ENCODE results near the gene GK.

GK gene

DNA sequence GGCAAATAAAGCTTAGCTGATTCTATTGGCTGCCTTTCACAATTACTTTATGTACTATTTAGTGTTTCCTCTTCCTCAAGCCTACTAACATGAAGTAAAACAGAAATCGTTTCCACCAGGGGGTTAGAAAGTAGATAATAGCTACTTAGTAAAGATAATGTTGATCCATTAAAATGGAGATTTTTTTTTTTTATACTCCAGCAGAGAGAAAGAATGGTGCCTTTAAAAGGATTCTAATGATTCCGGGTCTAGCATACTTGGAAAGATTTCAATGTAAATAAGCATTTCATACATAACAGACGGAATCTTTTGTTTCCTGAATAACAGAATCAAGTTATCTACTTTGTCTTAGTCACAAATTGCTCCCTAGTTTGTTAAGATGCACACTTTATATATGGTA lies 37.1 kb downstream of the GK start:
- Histone ChIP-seq H4K20me1 (no peaks in the 10 kb centered on the region), H3K4me1 (no peaks in the 10 kb centered on the region), H3K4me3 (no peak overlapping the region), H3K27me3 (no peaks in the 10 kb centered on the region), H3K9me3 (no peaks in the 10 kb centered on the region), H3K4me2 (no peak overlapping the region), H3K36me3 (0 out of 2 replicates have a peak, but pooled peaks cover 4% of the 10 kb centered on the region), H3K27ac (no peak overlapping the region), H3K9ac (no peak overlapping the region)
- no peak for TF ChIP-seq Cebpa-rat (IDR thresholded peaks at IDR 0.05)

DNA sequence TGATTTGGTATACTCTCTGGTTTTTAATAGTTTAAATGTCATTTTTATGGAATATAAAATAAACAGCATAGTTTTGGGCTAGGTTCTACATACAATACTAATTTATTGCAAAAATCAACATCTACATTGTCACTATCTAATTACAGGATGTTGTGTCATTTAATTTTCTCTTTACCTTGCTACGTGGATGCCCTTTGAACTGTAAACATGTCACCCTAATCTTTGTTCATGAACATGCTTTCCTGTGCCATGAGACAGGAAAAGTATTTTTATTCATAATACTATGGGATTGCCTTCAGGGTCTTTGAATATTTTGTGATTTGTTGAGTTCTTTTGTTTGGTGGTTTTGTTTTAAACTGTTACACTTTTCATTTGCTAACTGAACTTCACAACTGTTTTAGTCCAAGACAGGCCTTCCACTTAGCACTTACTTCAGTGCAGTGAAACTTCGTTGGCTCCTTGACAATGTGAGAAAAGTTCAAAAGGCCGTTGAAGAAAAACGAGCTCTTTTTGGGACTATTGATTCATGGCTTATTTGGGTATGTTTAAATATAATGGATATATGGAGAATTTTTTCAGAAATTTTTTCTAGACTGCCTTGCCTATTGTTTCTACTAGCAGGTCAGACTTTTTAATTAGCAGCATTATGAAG lies 40.9 kb downstream of the GK start:
- Histone ChIP-seq H3K4me2 (no peak overlapping the region), H3K36me3 (0 out of 2 replicates have a peak, but pooled peaks cover 5% of the 10 kb centered on the region), H4K20me1 (no peaks in the 10 kb centered on the region), H3K27ac (no peak overlapping the region), H3K4me1 (no peaks in the 10 kb centered on the region), H3K4me3 (no peak overlapping the region), H3K9me3 (no peaks in the 10 kb centered on the region), H3K27me3 (no peaks in the 10 kb centered on the region), H3K9ac (no peak overlapping the region)
- no peak for TF ChIP-seq Cebpa-rat (IDR thresholded peaks at IDR 0.05)

DNA sequence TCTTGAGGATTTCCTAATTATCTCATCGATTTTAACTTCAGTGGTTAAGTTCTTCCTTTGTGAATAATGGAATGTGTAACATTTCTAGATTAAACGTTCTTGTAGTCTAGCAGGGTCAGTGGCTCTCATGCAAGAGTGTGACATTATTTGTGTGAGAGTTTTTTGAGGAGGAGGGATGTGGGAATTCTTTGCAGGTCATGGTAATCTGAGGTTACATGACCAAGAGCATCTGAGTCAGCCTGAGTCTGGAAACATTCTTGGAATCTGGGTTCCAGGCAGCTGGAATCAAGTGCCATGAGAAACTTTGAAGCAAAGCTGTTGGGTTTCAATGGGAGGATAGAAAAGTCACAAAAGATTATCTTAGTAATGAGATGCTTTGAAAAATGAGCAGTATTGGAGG lies 49.5 kb downstream of the GK start:
- Histone ChIP-seq H3K4me3 (no peak overlapping the region), H3K27ac (no peak overlapping the region), H3K4me2 (no peak overlapping the region), H3K36me3 (no peaks in the 10 kb centered on the region; the same call in 1 of the 2 replicates), H3K9ac (no peak overlapping the region), H4K20me1 (no peaks in the 10 kb centered on the region), H3K4me1 (no peaks in the 10 kb centered on the region), H3K27me3 (no peaks in the 10 kb centered on the region), H3K9me3 (no peaks in the 10 kb centered on the region)
- TF ChIP-seq Cebpa-rat (IDR thresholded peaks at IDR 0.05), result no peak

DNA sequence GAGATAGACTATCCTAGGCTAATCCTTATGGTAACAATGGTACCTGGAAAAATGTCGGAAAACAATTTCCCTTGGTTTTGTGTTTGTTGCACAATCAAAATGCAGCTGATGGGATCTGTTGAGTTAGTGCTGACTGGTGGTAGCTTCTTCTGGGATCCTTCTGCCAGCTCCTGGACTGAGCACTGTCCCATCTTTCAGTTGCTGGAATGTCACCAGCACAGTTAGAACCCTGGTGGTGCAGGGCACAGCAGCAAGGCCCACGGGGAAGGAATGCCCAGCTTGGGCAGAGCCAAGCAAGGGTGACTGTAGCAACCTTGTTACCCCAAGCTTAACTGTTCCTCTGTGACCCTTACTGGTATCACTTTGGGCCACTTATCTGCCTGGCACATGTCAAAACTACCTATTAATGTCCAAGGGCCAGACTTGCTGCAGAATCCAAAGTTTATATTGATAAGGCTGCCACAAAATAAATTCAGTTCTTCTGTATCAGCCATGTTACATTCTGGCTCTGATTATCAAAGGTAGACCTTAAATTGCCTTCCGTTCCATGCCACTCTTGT lies 53.1 kb downstream of the GK start:
- no peak overlapping the region for H3K4me2 ChIP-seq
- H3K9me3 ChIP-seq, result no peaks in the 10 kb centered on the region
- no peak overlapping the region for H3K27ac ChIP-seq
- no peak overlapping the region for H3K4me3 ChIP-seq
- H3K27me3 ChIP-seq, result no peaks in the 10 kb centered on the region
- no peak overlapping the region for H3K9ac ChIP-seq
- peaks cover 9% of the 10 kb centered on the region for H3K36me3 ChIP-seq
- no peak for TF ChIP-seq Cebpa-rat (IDR thresholded peaks at IDR 0.05)
- no peaks in the 10 kb centered on the region for H3K4me1 ChIP-seq
- H4K20me1 ChIP-seq, result no peaks in the 10 kb centered on the region

DNA sequence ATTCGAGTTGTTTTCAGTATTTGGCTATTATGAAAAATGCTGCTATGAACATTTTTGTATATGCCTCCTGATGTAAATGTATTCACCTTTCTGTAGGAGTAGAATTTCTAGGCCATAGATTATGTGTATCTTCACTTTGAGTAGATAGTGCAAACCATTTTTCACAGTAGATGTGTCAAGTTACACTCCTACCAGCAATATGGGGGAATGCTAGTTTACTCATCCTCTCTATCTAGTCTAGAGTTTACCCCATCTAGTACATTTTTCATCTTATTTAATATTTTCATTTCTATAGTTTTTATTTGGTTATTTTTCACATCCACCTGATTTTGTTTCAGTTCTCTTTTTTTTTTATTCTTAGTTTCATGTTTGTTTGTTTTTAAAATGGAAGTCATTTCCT lies 59.0 kb downstream of the GK start:
- no peaks in the 10 kb centered on the region for H3K9me3 ChIP-seq
- H3K4me3 ChIP-seq, result no peak overlapping the region
- H4K20me1 ChIP-seq, result no peaks in the 10 kb centered on the region
- H3K9ac ChIP-seq, result no peak overlapping the region
- no peak overlapping the region for H3K4me2 ChIP-seq
- H3K4me1 ChIP-seq, result peaks cover 19% of the 10 kb centered on the region
- no peak overlapping the region for H3K27ac ChIP-seq
- no peaks in the 10 kb centered on the region for H3K27me3 ChIP-seq
- TF ChIP-seq Cebpa-rat (IDR thresholded peaks at IDR 0.05), result no peak
- H3K36me3 ChIP-seq, result peaks cover 13% of the 10 kb centered on the region

DNA sequence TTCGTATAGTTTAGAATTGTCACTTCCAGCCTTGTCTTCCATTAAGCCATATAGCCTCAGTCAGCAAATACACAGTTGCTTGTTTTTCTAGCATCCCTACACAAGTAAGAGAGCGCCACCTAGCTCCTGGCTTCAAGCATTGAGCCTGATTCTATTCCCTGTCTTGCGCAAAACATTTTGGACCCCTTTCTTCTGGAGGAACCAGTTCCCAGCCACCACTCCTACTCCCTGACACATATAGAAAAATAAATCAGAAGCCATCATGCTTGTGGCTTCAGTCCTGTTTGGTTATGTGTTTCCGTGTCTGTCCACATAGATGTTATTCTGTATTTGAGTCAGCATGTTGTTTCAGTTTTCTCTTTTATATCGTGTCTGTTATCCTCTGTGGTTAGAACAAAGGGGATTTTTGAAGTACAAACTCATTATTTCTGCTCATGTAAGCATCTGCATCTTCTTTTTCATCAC lies 59.9 kb downstream of the GK start:
- Histone ChIP-seq H3K9me3 (no peaks in the 10 kb centered on the region), H3K4me2 (peak overlapping the region; percentile 3; the same call in 1 of the 2 replicates), H4K20me1 (no peaks in the 10 kb centered on the region), H3K4me3 (no peak overlapping the region), H3K27ac (no peak overlapping the region), H3K9ac (no peak overlapping the region), H3K4me1 (peaks cover 19% of the 10 kb centered on the region), H3K36me3 (peaks cover 13% of the 10 kb centered on the region), H3K27me3 (no peaks in the 10 kb centered on the region)
- TF ChIP-seq Cebpa-rat (IDR thresholded peaks at IDR 0.05), result 0 out of 2 replicates have a peak, but pooled peaks have one; percentile 35

DNA sequence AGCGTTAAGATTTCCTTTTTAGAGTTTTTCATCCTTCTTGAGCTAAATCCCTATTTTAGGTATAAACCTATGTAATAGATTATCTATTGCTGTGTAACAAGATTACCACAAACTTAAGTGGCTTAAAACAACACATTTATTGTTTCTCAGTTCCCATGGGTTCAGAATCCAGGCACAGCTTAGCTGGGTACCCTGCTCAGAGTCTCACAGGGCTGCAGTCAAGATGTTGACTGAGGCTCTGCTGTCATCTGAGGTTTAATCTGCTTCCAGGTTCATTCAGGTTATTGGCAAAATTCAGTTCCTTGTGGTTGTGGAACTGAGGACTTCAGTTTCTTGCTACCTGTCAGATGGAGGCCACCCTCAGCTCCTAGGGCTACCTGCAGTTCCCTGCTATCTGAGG lies 60.9 kb downstream of the GK start:
- H3K9ac ChIP-seq, result no peak overlapping the region
- H3K36me3 ChIP-seq, result peaks cover 11% of the 10 kb centered on the region
- no peak for TF ChIP-seq Cebpa-rat (IDR thresholded peaks at IDR 0.05)
- no peaks in the 10 kb centered on the region for H3K27me3 ChIP-seq
- peak overlapping the region; percentile 3; the same call in 1 of the 2 replicates for H3K4me2 ChIP-seq
- H3K4me3 ChIP-seq, result no peak overlapping the region
- peaks cover 19% of the 10 kb centered on the region for H3K4me1 ChIP-seq
- no peaks in the 10 kb centered on the region for H3K9me3 ChIP-seq
- H4K20me1 ChIP-seq, result no peaks in the 10 kb centered on the region
- H3K27ac ChIP-seq, result no peak overlapping the region

DNA sequence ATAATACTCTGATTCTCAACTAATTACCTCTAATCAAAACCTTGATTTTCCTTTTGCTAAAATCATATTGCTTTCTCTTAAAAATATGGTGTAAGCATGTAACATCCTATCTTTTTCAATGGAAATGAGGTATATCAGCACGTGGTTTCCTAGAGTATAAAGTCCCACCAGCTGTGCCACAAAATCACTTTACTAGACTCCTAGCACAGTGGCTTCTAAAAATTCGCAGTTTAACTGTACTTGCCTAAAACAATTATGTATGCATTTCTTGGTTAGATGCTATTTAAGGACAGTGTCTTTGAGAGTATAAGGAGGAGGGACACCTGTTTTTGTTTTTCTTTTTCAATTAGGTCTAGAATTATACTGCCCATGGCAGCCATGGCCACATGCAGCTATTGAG lies 62.8 kb downstream of the GK start:
- Histone ChIP-seq H3K9me3 (no peaks in the 10 kb centered on the region), H3K4me2 (no peak overlapping the region), H3K27ac (no peak overlapping the region), H3K27me3 (no peaks in the 10 kb centered on the region), H3K4me3 (no peak overlapping the region), H3K9ac (no peak overlapping the region), H4K20me1 (no peaks in the 10 kb centered on the region), H3K36me3 (peaks cover 9% of the 10 kb centered on the region; the same call in 1 of the 2 replicates), H3K4me1 (peaks cover 19% of the 10 kb centered on the region)
- no peak for TF ChIP-seq Cebpa-rat (IDR thresholded peaks at IDR 0.05)

DNA sequence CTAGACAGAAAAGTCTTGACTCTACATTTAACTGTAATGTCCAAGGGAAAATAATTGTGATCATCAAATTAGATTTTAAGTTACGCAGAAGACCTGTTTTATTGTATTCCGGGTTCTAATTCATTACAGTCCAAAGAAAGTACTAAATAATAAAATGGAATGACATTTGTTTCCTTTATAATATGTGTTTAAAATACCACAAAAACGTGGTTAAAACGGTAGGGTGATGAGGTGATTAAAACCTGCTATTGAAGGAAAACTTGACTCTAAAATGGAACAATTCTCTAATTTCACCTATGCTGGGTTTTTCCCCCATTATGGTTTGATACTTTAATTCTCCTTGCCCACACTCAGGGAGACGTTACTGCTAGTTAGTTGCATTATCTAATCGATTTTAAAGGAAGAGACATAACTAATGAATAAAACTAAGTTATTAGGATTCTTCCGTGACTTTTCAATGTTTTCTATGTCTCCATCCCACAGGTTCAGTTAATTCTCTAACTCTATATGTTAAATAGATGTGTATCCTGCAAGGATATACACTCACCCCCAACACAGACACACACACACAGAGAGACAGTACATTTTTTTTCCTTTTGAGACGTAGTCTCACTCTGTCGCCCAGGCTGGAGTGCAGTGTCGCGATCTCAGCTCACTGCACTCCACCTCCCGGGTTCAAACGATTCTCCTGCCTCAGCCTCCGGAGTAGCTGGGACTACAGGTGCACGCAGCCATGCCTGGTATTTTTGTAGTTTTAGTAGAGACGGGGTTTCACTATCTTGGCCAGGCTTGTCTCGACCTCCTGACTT lies 80.8 kb downstream of the GK start:
- Histone ChIP-seq H3K27ac (no peak overlapping the region), H3K9me3 (no peaks in the 10 kb centered on the region), H4K20me1 (no peaks in the 10 kb centered on the region), H3K4me3 (no peak overlapping the region), H3K4me2 (no peak overlapping the region), H3K27me3 (no peaks in the 10 kb centered on the region), H3K9ac (no peak overlapping the region), H3K36me3 (no peaks in the 10 kb centered on the region), H3K4me1 (no peaks in the 10 kb centered on the region)
- no peak for TF ChIP-seq Cebpa-rat (IDR thresholded peaks at IDR 0.05)

DNA sequence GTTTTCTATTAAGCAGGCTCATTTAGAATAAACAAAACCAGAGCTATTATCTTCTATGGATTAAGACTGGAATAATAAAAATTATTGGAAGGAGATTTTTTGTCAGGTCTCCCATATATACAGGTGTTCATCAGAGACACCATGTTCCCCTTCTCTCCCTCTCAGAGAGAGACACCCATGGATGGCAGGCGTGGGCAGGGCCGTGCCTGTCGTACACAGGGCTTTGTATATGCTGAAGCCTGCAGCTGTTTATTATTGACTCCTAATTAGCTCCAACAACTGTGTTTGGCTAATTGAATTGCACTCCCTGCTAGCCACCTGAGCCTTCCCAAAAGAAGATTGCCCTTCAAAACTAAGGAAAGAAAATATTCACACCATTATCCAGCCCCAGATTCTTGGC lies 81.6 kb downstream of the GK start:
- no peaks in the 10 kb centered on the region for H3K27me3 ChIP-seq
- no peak overlapping the region for H3K4me3 ChIP-seq
- H3K9ac ChIP-seq, result no peak overlapping the region
- H3K4me1 ChIP-seq, result no peaks in the 10 kb centered on the region
- no peaks in the 10 kb centered on the region for H4K20me1 ChIP-seq
- no peak for TF ChIP-seq Cebpa-rat (IDR thresholded peaks at IDR 0.05)
- H3K4me2 ChIP-seq, result no peak overlapping the region
- H3K36me3 ChIP-seq, result no peaks in the 10 kb centered on the region
- H3K9me3 ChIP-seq, result no peaks in the 10 kb centered on the region
- H3K27ac ChIP-seq, result no peak overlapping the region
